Stimulated activated naive B cell treated with anti-CD40 and anti-IgM and Interleukin-4, amounts not matched to agents 10 μg/mL and 1 μg/mL and 100 μg/mL, for 72 hours (primary cell): Measurements from ENCODE around the gene PSORS1C2.
A peak's percentile ranks its signal among the peaks of the same experiment; 100 is the strongest.

Experiments
- ATAC-seq, 2 donors: fragments of 150-1000 bp; cut with Tn5 transposase; replicated peaks; 2 replicates each; pipeline ENCODE4 v1.10.0; 2021; ENCODE audit warnings: moderate library complexity in 1 of 2
- DNase-seq: peaks from one replicate; pipeline ENCODE4 v3.0.0; 2021
- H3K27ac Mint-ChIP-seq: one replicate; pipeline ENCODE4 v1.8.0; 2022; ENCODE audit warnings: mild to moderate bottlenecking, mixed read lengths
- H3K27me3 Mint-ChIP-seq, 2 donors: one replicate each; pipeline ENCODE4 v1.8.0; 2022; ENCODE audit warnings: mixed read lengths in 2 of 2
- H3K36me3 Mint-ChIP-seq, 2 donors: one replicate each; pipeline ENCODE4 v1.8.0; 2022; ENCODE audit warnings: mixed read lengths in 2 of 2, mild to moderate bottlenecking in 1 of 2
- H3K4me1 Mint-ChIP-seq, 2 donors: one replicate each; pipeline ENCODE4 v1.8.0; 2022; ENCODE audit warnings: mixed read lengths in 2 of 2, mild to moderate bottlenecking in 1 of 2
- H3K4me3 Mint-ChIP-seq, 2 donors: one replicate each; pipeline ENCODE4 v1.8.0; 2022; ENCODE audit warnings: mild to moderate bottlenecking in 2 of 2, mixed read lengths in 2 of 2, moderate library complexity in 1 of 2
- H3K9me3 Mint-ChIP-seq, 2 donors: one replicate each; pipeline ENCODE4 v1.8.0; 2022; ENCODE audit warnings: mixed read lengths in 2 of 2, mild to moderate bottlenecking in 1 of 2

PSORS1C2 gene

DNA sequence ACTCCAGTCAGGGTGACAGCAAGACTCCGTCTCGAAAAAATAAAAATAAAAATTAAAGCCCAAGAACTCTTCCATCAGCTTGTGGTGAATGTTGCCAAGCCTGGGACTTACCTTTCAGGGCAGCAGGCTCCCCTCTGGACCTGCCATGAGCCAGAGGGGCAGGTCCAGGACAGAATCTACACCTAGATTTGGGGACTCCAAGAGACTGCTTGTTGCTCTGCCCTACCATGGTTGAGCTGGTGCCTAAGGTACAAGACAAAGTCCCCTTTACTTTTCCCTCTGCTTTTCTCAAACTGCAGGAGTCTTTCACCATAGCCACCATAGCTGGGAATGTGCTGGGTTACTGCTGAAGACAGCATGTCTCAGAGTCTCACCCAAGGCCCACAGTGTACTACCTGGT is 35.7 kb downstream of the PSORS1C2 start:
- Mint-ChIP-seq H3K4me1 (peaks cover 0 to 2% of the 10 kb centered on the region in 2 donors), H3K27ac (no peak overlapping the region), H3K27me3 (no peaks in the 10 kb centered on the region), H3K36me3 (no peaks in the 10 kb centered on the region), H3K9me3 (no peaks in the 10 kb centered on the region), H3K4me3 (no peak overlapping the region)
- ATAC-seq (no peak), DNase-seq (no peak)

DNA sequence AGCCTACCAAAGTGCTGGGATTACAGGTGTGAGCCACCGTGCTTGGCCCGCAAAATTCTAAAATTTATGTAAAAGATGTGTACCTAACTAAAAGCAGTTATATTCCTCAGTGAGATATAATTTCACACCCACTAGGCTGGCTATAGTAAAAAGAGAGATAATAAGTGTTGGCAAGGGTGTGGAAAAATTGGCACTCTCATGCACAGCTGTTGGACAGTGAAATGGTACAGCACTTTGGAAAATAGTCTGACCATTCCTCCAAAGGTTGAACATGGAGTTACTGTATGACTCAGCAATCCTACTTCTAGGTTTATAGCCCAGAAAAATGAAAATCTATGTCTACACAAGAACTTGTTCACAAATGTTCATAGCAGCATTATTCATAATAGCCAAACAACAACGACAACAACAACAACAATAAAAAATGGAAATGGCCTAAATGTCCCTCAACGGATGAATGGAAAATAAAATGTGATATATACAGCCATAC is 40.4 kb downstream of the PSORS1C2 start:
- Mint-ChIP-seq H3K27ac (no peak overlapping the region), H3K9me3 (no peaks in the 10 kb centered on the region), H3K27me3 (no peaks in the 10 kb centered on the region), H3K36me3 (no peaks in the 10 kb centered on the region), H3K4me1 (peaks cover 16 to 18% of the 10 kb centered on the region in 2 donors), H3K4me3 (no peak overlapping the region)
- ATAC-seq (no peak), DNase-seq (no peak)

DNA sequence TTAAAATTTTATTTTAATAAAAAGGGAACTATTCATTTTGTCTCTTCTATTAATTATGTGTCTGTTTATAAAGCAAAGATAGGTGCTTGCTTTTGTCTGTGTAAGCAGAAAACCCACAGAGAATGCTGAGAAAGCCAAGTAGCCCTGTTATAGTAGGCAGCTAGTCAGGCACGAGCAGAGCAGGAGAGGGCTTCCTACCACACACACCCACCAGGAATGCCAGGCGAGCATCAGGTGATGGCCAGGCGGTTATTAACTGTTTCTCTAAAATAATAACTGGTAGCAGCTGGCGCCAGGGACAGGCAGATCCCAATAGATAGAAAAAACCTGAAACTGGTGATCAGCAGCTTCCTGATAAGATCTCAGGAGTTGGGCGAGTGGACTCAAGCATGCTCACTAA is 42.2 kb downstream of the PSORS1C2 start:
- no peaks in the 10 kb centered on the region for H3K9me3 Mint-ChIP-seq
- no peak overlapping the region for H3K4me3 Mint-ChIP-seq
- no peak overlapping the region for H3K27ac Mint-ChIP-seq
- H3K27me3 Mint-ChIP-seq = no peaks in the 10 kb centered on the region
- ATAC-seq (no peak), DNase-seq (no peak)
- no peaks in the 10 kb centered on the region for H3K36me3 Mint-ChIP-seq
- peaks cover 15 to 16% of the 10 kb centered on the region in 2 donors for H3K4me1 Mint-ChIP-seq

DNA sequence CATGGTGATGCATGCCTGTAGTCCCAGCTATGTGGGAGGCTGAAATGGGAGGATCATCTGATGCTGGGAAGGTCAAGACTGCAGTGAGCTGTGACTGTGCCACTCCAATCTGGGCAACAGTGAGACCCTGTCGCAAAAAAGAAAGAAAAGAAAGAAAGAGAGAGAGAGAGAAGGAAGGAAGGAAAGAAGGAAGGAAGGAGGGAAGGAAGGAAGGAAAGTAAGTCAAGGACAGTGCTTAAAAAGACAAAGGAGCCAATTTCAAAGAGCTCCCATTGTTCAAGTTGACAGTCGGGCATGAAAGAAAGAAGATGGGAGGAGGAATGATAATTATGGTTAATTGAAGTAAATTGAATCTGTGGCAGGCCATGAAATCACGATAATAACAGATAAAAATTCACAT is 42.7 kb downstream of the PSORS1C2 start:
- H3K27me3 Mint-ChIP-seq = no peaks in the 10 kb centered on the region
- H3K9me3 Mint-ChIP-seq = no peaks in the 10 kb centered on the region
- H3K4me1 Mint-ChIP-seq = peaks cover 15 to 16% of the 10 kb centered on the region in 2 donors
- no peak overlapping the region for H3K27ac Mint-ChIP-seq
- no peak for DNase-seq
- no peak for ATAC-seq
- H3K36me3 Mint-ChIP-seq = no peaks in the 10 kb centered on the region
- no peak overlapping the region for H3K4me3 Mint-ChIP-seq

DNA sequence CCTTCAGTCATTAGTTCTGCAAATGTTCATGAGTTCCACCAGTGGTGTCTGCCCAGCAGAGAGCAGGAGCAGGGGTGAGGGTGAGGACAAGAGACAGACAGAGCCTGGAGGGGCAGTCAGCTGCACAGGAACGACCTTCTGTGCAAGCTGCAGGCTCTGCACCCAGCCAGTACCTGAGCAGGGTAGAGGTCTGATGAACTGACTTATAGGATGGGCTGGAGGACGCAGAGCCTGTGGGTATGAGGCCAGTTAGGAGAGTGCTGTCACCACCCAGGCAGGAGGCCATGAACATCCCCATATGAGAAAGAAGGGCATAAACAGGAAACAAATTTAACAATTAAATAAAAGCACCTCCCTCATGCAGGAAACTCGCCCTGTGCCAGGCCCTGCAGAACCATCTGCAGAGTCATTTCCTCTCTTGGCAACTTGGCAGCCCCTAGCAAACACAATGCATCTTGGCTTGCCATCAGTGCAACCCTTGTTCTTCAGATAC is 44.4 kb downstream of the PSORS1C2 start:
- no peaks in the 10 kb centered on the region for H3K9me3 Mint-ChIP-seq
- peaks cover 15 to 16% of the 10 kb centered on the region in 2 donors for H3K4me1 Mint-ChIP-seq
- H3K27me3 Mint-ChIP-seq = no peaks in the 10 kb centered on the region
- DNase-seq = no peak
- peak overlapping the region; percentile 49 for H3K27ac Mint-ChIP-seq
- ATAC-seq = peak; percentile 46 to 56
- H3K36me3 Mint-ChIP-seq = no peaks in the 10 kb centered on the region
- H3K4me3 Mint-ChIP-seq = no peak overlapping the region

DNA sequence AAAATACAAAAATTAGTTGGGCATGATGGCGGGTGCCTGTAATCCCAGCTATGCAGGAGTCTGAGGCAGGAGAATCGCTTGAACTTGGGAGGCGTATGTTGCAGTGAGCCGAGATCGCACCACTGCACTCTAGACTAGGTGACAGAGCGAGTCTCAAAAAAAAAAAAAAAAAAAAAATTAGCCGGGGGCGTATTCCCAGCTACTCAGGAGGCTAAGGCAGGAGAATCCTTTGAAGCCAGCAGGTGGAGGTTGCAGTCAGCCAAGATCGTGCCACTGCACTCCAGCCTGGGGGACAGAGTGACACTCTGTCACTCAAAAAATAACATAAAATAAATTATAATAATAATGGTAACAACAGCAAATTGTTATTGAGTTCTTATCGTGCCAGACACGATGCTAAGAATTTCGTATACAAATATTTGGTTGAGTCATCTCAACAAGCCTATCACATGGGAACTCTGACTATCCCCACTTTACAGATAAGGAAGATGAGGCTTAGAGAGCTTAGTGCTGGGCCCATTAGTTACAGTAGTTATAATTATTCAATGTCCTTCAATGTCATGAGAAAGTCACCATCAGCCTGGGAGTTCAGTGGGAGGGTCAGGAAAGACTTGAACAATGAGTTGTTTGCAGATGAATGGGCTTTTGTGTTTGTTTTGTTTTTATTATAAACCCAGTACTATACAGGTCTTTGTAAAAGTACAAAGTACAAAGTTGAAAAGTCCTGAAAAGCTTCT is 45.9 kb downstream of the PSORS1C2 start:
- H3K4me1 Mint-ChIP-seq = peaks cover 15 to 16% of the 10 kb centered on the region in 2 donors
- H3K4me3 Mint-ChIP-seq = no peak overlapping the region
- H3K27ac Mint-ChIP-seq = no peak overlapping the region
- no peaks in the 10 kb centered on the region for H3K27me3 Mint-ChIP-seq
- no peaks in the 10 kb centered on the region for H3K9me3 Mint-ChIP-seq
- DNase-seq (no peak), ATAC-seq (no peak)
- no peaks in the 10 kb centered on the region for H3K36me3 Mint-ChIP-seq

DNA sequence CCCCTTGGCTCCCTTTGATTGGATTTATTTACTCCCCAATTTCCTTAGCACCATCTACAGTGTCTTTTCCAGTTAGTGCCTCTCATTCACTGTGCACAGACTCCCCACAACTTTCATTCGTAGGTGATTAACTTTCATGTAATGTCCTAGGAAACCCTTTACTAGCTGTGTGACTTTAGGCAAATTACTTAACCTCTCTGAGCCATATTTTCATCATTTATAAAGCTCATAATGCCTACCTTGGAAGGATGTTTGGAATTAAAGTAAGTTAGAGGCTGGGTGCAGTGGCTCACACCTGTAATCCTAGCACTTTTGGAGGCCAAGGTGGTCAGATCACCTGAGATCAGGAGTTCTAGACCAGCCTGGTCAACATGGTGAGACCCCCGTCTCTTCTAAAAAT is 46.6 kb downstream of the PSORS1C2 start:
- Mint-ChIP-seq H3K36me3 (no peaks in the 10 kb centered on the region), H3K9me3 (no peaks in the 10 kb centered on the region), H3K27me3 (peaks cover 0 to 6% of the 10 kb centered on the region in 2 donors), H3K4me1 (peaks cover 13 to 23% of the 10 kb centered on the region in 2 donors), H3K4me3 (no peak overlapping the region), H3K27ac (no peak overlapping the region)
- ATAC-seq (no peak), DNase-seq (no peak)

DNA sequence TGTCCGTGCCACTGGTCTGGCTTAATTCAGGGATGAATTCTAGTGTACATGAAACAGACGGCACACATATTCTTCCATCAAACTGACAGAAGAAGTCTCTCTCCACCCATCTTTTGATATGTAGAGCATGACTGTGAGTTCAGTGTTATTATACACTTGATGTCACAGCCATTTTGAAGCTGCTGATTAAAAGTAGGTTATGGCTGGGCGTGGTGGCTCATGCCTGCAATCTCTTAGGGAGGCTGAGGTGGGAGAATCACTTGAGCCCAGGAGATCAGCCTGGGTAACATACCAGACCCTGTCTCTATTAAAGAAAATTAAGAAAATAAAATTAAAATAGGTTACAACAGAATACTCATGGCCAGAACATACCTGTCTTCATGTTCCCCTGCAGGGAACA is 47.2 kb downstream of the PSORS1C2 start:
- Mint-ChIP-seq H3K27me3 (peaks cover 5 to 9% of the 10 kb centered on the region in 2 donors), H3K27ac (no peak overlapping the region), H3K9me3 (no peaks in the 10 kb centered on the region), H3K4me3 (no peak overlapping the region), H3K4me1 (peaks cover 13 to 23% of the 10 kb centered on the region in 2 donors), H3K36me3 (no peaks in the 10 kb centered on the region)
- no peak for ATAC-seq
- DNase-seq = no peak

DNA sequence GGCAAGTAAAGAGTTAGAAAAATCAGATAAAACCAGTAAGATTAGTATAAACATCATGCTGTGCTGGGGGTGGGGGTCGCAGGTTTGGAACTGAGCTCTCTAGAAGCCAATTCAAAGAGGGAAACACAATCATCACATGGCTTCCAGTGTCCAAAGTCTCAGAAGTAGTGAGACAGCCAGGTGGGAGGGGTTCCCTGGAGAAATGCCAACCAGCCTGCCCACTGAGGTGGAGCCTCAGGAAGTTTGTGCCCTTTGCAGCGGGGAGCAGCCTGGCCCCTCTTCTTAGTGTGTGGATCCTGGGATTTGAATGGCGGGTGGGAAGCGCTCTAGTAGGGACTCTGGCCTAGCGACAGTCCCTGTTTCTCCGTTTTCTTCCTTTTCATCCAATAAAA is 47.9 kb downstream of the PSORS1C2 start:
- Mint-ChIP-seq H3K9me3 (no peaks in the 10 kb centered on the region), H3K4me1 (peaks cover 13 to 23% of the 10 kb centered on the region in 2 donors), H3K4me3 (no peak overlapping the region), H3K36me3 (no peaks in the 10 kb centered on the region), H3K27me3 (peaks cover 5 to 15% of the 10 kb centered on the region in 2 donors), H3K27ac (peak overlapping the region; percentile 88)
- no peak for DNase-seq
- ATAC-seq = no peak

DNA sequence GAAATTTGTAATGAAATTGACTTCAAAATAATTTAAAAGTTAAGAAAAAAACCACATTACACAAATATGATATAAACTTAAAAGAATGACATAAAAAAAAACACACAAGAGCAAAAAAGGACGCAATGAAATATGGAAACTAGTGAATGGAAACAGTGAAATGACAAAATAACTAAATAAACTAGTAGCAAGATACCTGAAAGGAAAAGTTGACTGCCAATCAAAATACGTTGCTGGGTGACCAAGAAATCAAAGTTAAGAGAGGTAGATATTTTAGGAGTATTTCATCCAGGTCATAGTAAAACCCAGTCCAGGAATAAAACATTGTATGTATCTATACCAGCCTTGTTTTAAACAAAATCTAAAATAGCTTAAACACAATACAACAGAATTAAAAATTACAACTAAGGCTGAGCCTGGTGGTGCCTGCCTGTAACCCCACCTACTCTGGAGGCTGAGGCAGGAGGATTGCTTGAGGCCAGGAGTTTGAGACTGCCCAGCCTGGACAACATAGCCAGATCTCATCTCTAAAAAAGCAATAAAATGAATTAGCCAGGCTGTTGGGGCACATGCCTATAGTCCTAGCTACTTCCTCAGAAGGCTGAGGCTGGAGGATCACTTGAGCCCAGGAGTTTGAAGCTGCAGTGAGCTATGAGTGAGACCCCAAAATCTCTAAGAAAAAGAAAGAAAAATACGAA is 48.4 kb downstream of the PSORS1C2 start:
- Mint-ChIP-seq H3K4me3 (no peak overlapping the region), H3K9me3 (no peaks in the 10 kb centered on the region)
- ATAC-seq = no peak

More for the DNA sequence above, 48.4 kb downstream of the PSORS1C2 start:
- H3K4me1 Mint-ChIP-seq = peaks cover 13 to 23% of the 10 kb centered on the region in 2 donors
- no peak for DNase-seq
- peak overlapping the region; percentile 88 for H3K27ac Mint-ChIP-seq
- no peaks in the 10 kb centered on the region for H3K36me3 Mint-ChIP-seq
- peaks cover 9 to 15% of the 10 kb centered on the region in 2 donors for H3K27me3 Mint-ChIP-seq
